GM12892 (cell line): ENCODE data around the gene NRXN3.

Source experiments
- POLR2A ChIP-seq: IDR thresholded peaks from 2 replicates; pipeline ENCODE4 v1.6.1; 2011; ENCODE audit warnings: low read depth, low read length, control low read depth
- POLR2AphosphoS5 ChIP-seq: IDR thresholded peaks from 2 replicates; pipeline ENCODE4 v1.6.1; 2011; ENCODE audit warnings: low read depth, low read length, control low read depth

DNA sequence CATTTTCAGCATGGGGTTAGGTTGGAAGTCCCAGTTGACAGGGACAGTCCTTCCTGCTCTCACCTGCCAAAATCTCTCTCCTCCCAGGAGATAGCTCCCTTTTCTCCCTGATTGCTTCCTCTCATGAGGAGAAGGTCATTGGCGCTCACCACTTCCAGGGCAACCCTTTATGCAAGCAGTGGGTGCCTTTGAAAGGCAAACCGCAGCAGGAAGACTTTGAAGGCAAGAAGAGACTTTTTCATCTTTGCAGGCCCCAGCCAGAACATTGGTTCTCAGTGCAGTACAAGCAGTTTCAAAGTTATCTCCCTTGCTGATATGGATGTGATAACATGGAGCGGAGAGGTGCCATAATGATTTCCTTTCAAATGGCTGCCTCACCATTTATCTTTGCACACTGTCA lies 1558.2 kb downstream of the NRXN3 start:
- TF ChIP-seq POLR2A (no peak), POLR2AphosphoS5 (no peak)
